SKM-1 (cell line): ENCODE data around the gene CDH4.

Source experiments
- DNase-seq: peaks from one replicate; lab custom pipeline; 2025; ENCODE audit not compliant: unreplicated experiment; lab: John Stamatoyannopoulos, UW

CDH4 gene

DNA sequence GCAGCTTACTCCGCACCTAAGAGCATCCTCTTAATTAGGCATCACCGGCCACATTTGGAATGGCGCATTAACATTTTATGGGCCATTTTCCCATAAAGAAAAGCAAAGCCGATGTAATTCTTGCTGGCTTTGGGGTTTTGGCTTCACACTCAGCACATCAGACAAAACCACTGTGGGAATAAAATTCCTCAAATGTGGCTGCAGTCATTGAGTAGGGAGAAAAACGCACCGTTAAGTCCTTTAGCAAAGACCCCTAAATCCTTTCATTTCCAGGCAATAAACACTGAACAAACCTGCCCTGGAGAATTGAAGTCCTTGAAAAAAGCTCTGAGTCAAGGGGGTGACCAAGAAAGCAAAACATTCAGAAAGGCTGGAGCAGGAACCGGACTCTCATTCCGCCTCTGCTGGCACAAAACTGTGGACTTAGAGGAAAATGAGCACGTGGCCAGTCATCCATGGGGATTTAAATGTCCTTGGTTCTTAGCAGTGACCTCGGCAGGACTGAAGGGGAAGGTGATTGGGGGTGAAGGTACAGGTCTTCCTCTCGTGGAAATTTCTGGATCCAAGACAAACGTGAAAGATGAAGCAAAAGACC, 102.9 kb downstream of the CDH4 start:
- DNase-seq, result no peak

DNA sequence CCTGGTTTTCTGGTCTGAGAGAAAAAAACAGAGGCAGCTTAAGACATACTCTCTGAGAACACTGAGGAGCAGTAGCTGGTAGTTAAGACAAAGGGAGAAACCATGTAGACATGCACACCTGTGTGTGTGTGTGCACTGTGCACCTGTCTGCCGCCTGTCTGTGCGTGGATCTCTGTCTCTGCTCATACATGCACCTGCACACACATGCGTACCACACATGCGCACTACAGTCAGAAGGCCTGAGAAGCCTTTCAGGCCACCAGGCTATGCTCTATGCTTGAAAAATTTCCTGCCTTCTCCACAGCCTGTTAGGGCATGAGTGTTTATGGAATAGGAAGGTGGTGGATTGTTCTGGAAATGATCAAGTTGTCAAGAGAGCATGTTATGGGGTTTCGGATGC, 103.5 kb downstream of the CDH4 start:
- no peak for DNase-seq

DNA sequence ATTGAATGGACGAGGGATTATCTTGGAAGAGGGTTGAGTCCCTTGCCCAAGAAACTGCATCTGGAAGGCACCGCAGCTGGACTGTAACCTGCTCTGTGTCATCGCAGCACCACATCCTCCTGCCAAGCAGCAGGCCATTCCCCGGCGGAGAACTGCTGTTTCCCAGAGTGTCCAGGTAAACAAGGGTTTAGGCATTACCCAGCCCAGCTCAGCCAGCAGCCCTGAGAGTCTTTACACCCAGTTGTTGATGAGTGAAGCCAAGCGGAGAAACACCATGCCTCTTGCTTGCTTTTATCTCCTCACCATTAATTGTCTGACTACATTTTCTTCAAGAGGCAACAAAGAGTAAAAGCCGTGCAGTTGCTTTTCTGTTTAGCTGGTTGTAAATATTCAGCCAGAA, 104.1 kb downstream of the CDH4 start:
- DNase-seq, result no peak

DNA sequence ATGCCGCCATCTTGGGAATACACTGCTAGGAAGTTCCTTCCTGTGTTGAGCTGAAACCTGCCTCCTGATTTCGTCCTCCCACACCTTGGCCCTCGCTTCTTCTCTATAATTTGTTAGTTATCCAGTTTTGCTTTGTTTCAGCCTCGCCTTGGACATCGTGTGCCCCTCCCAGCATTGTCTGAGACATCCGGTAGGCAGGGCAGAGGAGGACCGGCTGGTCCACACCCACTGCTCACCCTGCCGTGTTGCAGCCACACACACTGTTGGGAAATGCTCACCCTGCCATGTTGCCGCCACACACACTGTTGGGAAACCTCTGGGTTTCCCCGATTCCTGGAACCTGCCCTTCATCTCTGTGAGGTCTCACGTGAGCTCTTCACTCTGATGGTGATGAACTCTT, 105.1 kb downstream of the CDH4 start:
- no peak for DNase-seq

DNA sequence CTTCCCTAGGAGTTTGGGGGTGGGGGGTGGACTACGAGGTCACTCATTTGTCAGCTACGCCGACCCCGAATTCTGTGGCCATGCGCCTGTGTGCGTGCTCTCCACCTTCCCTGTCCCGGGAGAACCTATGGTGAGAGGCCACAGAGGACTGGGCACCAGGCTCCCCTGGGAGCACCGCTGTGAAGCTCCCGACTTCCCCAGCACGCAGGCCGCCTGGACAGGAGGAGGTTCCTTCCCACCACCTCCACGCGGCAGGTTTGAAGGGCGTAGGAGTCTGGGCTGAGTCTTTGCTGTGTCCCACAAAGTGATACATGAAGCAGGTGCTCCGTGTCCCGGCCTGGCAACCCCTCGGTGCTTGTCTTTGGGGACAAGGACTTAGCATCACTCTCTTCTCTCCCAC, 107.2 kb downstream of the CDH4 start:
- DNase-seq, result no peak

DNA sequence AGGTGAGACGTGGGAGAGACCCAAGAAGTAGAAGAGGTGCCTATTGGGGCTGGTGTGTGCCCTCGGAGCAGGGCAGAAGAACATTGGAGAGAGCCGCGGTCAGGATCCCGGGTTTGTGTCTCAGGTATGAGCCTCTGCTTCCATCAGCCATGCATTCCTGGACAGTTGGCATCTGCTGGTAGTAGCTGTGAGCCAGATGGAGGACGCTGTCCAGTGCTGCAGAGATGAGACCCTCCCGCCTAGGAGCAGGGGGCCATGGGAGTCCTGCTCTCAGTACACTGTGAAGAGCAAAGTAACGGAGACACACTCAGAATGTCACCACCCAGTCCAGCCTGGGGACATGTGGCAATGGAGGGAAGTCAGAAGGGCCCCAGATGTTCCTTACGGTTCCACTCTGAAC, 108.2 kb downstream of the CDH4 start:
- no peak for DNase-seq

DNA sequence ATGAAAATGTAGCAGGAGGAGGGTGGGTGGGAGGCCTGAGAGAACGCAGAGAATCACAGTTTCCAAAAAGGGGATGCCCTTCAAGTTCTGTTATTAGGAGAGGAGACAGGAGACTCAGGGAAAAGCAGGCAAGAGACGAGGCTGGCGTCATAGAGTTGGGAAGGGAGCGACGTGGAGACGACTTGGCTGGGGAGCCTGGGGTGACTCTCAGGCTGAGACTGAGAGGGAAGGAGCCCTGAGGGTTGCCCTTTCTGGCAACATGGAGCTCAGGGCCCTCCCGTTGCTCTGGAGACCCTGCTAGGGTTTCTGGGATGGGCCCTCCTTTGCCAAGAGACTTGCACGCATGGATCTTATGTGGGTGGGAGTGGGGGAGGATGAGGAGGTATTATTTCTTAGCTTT, 108.9 kb downstream of the CDH4 start:
- no peak for DNase-seq

DNA sequence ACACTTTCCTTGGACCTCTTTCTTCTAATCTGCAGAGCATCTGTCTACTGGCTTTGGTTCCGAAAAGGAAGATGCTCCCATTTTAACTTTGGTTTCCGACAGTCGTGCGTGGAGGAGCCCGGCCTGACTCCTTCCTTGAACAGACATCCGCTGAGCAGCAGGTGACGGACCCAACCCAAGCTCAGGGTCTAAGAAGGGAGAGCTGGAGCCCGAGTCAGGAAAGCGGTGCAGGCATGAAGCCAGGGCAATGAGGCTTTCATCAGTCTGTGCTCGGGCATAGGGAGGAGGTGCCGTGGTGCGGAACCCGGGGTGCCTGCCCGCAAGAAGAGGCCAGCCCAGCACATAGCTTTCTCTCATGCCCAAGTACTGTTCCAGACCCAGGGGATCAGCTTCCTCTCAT, 109.4 kb downstream of the CDH4 start:
- DNase-seq, result no peak

DNA sequence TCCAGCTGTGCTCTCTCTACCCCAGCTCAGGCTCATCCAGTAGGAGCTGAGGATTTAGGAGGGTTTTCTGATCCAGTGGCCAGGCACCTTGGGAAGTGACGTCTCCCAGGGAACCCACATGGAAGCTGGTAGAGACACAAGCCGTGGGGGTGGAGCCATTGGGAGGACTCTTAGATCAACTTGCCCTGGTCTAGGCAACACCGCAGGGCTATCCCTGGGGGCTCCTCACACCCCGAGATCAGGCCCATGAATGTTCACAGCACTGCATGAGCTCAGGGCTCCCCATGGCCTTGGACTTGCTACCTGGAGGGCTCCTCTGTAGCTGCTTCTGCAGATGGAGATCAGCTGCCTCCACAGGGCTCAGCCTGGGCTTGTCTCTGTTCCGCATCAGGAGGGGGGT, 112.1 kb downstream of the CDH4 start:
- DNase-seq, result no peak

DNA sequence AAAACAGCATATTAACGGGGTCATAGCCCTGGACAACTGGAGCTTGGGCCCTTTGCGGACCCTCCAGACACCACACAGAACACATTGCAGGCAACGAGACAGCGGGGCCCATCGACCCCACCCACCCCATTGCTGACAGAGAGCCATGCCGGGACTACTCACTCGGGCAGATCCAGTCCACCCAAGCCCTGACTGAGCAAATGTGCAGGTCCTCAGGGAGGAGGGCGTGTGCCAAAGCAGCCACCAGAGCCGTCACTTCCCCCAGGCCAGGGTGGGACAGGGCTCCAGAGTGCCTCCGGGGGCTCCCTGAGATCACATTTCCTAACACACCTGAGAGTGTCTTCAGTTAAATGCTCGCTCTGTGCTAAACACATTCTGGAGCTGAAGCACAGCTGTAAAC, 114.9 kb downstream of the CDH4 start:
- no peak for DNase-seq

DNA sequence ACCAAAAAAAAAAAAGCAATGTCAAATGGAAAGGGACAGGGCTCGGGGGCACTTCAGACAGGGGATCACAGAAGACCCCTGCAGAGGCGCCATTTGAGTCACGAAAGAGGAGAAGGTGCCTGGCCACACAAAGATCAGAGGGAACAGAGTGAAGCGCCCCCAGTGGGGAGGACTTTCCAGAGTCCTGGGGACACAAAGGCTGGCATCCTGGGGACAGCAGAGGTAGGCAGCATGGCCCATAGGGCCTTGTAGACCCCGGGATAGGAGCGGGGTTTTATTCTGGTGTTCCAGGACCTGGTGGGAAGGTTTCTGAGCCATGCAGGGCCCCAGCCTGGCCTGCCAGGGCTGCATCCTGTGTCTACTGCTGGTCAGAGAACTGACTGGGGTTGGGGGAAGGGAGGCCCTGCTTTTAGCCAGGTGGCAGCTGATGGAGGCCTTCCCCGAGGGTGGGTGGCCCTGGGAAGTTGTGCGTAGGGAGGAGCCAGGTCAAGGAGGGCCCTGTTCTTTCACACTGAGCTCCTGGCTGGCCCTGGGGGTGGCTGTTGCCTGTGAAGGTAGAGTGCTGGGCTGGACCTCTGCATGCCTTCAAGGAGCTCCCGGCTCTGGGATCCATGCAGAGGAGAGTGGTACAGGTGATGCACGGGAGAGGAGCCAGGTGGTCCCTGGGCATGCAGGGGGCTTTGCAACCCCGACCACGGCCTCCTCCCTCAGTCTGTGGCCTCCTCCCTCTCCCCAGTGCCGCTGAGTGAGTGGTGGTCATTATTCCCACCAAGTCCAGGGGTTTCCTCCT, 117.9 kb downstream of the CDH4 start:
- DNase-seq, result no peak

DNA sequence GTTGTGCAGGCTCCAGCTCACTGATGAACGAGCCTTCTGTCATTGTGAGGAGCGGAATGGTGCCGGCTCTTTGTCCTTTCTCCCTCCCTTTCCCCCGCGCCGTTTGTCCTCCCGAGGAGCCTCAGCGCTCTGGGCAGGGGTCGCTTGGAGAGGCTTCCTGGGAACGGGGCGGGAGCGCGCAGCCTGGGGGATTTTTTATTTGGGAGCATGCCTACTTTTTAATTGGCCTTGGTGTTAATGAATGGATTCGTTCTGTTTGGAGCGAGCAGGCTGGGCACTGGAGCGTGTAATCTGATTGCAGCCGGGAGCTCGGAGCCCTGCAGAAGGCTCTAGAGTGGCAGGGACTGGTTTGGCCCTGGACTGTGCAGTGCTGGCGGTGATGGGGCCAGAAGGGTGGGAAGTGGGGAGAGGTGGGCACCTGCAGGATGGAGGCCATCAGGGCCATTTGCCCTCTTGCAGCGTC, 118.8 kb downstream of the CDH4 start:
- DNase-seq, result no peak

DNA sequence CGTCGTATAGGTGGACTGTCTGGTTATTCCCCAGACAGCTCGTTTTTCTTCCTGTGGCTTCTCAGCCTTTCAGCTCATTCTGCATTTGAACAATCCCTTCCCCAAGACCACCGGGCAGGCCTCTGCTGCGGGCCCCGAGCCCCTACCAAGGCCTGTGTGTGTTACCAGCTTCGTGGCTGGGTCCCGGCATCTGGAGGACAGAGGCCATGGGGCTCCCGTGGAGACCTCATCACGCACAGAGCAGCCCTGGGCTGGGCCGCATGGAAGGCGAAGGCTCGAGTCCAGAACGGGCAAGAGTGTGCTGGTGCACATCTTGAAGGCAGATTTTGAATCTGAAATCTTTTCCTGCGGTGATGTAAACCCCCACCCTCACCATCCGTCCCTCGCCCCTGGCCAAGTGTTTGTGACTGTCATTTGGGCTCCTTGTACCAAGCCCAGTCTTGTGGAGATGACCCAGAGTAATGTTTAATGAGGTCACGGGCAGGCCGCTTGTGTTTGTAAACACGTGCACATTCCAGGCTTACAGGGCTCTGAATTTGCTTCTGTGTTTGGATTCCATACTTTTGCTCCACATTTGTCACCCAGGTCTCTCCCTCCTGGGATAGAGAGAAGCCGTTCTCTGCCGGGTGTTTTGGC, 119.6 kb downstream of the CDH4 start:
- DNase-seq, result no peak

DNA sequence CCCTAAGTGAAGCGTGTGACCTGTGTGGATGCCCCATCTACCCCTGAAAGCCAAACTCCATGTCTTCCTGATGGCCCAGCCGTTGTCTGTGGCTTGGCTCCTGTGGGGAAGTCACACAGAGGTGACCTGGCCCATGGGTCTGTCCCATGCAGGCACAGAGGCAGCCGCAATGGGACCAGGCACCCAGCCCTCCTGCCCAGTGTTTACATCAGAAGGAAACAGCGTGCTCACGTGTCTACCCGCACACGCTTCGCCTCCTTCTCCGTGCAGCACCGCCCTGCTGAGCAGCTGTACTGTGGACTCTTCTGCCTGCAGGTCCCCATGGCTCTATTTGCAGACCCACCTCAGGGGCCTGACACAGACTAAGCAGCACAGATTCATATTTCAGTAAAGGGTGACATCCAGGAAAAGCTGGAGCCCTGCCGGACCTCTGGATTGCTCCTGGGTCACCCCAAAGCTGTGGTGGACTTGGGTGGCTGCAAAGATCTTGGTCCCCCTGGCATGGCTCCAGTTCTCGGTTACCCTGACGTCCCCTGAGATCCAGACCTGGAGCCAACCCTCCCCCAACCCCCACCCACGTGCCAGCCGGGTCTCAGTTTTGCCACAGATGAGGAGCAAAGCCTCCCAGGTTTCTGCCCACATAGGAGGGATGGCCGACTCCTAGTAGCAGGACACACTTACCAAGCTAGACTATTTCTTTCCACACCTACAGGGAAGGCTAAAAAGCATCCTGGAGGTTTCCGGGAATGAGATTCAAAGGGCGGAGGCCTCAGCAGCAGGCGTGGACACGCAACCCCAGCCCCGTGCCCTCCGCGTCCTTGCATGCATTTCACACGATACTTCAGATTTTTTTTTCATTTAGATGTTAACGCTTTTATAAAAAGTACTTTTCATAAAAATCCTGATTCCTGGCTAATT, 120.3 kb downstream of the CDH4 start:
- no peak for DNase-seq

DNA sequence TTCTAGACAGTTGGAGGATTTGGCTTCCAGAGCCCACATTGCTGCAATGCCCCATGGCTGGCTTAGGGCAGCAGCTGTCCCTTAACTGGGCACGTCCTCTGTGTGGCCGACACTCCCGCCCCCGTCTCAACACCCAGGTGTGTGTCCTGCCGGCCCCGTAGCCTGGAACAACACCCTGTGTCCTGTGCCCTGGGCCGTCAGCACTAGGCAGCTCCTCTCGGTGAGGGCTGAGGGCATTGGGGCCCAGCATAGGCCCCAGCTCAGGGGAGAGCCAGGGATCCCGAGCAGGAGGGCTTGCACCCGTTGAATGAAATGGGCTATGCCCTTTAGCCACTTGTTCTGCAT, 121.0 kb downstream of the CDH4 start:
- no peak for DNase-seq

DNA sequence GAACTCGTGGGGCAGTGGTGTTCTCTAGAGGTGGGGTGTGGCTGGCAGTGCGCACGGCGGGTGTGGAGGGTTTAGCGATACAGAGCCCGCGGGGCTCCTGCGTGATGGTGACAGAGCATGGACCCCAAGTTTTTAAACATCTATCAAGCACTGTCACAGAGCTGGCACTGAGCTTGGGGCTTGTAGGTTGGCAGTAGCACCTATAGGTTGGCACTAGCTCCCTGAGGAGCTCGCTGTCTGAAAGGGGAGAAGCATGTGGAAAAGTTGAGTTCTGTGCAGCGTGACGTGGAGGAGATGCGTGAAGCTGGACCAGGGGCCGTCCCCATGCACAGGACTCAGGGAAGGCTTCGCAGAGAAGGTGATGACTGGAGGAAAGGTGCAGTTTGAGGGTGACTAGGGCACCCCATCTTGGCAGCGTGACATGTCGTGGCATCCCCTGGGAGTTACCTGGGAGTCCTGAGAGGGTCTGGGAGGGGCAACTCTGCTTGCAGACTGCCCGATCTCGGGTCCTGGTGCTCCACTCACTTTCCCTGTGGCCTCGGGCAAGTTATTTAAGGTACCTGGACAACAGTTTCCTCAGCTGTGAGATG, 122.0 kb downstream of the CDH4 start:
- DNase-seq, result no peak

DNA sequence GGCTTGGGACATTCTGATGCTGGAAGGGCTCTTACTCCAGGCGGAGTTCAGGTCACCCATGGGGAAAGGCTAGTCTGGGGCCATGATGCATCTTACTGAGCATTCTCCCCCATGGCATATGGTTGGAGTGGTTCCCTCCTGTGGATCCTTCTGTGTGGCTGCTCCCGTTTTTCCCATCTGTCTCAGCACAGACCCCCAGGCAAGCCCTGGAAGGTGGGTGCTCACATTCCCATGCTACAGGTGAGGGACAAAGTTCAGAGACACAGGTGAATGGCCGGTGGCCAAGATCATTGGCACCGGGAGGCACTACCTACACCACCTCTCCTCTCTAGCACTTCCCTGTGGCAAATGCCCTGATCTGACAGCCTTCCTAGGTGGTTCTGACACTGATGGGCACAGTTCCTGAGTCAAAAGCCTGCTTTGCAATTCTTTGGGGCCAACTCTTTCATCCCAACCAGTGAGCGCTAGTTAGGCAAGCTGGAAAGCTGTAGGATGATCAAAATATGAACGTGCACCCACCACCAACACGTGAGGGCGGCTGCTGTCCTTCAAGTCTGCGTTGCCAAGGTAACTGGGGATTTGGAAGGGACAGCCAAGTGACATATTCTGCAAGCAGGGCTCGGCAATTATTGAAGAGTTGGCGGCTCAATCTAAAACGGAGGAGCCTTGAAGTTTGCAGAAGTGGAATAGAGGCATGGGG, 124.6 kb downstream of the CDH4 start:
- DNase-seq, result no peak

DNA sequence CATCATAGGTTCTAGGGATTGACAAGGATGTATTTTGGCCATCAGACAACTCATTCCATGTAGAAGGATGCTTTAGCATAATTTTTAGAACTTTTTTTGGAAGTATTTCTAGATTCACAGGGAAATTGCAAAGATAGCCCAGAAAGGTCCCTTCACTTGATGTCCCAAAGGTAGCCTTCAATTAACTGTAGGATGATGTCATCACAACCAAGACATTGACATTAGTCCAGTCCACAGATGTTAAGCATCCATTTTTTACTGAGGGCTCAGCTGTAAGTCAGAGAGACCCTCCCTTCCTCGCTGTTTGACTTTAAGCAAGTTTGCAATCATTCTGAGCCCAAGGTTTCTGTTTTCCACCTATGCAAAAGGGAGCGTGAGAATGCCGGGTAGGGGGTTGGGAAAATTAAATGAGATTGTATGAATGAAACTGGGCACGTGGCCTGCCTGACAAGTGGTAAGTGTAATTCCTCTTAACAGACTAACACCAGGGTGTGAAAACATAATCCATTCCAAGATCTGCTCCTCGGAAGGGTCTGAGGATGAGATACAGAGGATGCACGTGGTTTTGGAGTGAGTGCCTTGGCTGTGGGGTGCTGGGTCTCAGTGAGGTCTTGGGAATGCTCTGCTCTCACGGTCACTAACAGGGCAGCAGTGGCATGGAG, 126.8 kb downstream of the CDH4 start:
- no peak for DNase-seq

DNA sequence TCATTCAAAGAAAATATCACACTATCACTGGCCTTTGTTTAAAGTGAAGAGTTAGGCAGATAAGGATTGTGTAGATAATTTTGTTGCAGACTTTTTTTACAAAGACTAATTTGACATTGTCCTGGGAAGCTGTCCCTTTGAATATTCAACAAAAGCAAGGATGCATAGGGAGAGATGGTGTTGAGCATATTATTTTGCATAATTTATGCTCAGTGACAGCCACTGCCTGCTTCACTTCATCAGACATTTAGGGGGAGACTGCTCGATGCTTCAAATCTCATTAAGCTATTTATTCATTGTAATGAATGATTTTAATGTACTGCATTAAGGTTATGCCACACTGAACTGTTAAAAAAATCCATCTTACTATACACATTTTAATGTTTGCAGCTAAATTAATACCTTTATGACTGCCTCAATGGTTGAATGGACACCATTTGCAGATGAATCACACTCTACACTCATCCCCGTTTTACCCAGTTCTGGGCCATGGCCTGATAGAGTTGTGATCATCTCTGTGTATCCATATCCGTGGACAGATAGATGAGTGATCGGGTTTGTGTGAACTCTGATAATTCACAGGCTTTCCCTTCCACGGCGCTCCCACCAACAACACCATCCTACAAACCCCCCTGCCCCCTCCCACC, 128.0 kb downstream of the CDH4 start:
- no peak for DNase-seq

DNA sequence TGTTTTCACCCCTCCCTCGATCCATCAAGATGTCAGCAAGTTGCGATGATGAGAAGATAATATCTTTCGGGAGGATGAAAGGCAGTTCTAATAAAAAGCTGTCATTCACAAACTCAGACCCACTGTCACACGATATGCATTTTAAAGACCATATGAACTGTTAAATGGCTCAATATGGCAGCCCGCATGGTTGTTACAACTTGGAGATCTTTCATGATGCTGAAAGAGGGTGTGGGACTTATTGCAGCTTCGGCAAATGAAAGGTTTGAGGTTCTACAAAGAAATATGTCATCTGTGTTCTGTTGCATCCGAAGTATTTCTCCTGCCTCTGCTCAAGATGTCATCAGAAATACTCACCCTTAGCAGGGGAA, 128.5 kb downstream of the CDH4 start:
- no peak for DNase-seq
